HL-60 (cell line): ENCODE data around the gene PRRT1.

Experiments
- GABPA ChIP-seq: IDR thresholded peaks from 2 replicates; pipeline ENCODE4 v1.6.1; 2012; ENCODE audit warnings: low read depth
- TF ChIP-seq, protein P1 (sequence below): IDR thresholded peaks from one replicate; pipeline ENCODE4 v1.5.1; 2011; ENCODE audit warnings: low read length, control low read depth, inconsistent platforms; ENCODE audit not compliant: insufficient read depth

DNA sequence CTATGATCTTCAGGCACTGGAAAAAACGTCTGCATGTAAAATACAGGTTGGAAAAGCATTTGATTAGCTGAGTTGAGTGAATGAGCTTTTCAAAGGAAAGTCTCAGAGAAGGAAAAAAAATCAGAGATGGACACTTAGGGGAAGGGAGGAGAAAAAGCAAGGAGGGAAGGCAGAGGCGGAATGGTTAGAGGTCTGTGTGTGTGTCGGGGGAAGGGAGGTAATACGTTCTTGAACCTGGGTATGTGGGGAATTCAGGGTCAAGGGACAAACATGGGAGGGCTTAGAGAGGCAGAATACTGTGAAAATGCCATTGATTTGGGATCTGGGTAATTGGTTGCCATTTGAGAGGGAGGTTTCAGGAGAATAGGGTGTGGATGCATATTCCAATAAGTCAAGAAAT, 5.1 kb downstream of the PRRT1 start:
- no peak for TF ChIP-seq GABPA
- TF ChIP-seq, protein P1, sequence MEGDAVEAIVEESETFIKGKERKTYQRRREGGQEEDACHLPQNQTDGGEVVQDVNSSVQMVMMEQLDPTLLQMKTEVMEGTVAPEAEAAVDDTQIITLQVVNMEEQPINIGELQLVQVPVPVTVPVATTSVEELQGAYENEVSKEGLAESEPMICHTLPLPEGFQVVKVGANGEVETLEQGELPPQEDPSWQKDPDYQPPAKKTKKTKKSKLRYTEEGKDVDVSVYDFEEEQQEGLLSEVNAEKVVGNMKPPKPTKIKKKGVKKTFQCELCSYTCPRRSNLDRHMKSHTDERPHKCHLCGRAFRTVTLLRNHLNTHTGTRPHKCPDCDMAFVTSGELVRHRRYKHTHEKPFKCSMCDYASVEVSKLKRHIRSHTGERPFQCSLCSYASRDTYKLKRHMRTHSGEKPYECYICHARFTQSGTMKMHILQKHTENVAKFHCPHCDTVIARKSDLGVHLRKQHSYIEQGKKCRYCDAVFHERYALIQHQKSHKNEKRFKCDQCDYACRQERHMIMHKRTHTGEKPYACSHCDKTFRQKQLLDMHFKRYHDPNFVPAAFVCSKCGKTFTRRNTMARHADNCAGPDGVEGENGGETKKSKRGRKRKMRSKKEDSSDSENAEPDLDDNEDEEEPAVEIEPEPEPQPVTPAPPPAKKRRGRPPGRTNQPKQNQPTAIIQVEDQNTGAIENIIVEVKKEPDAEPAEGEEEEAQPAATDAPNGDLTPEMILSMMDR = no peak
